Uterus (tissue), 4 donors: ENCODE measurements around the gene PP2D1. TPM values are rescaled to one million over a fixed set of nuclear protein-coding genes. Genes with fewer than 3 reads are reported as not detected.
A peak's percentile ranks its signal among the peaks of the same experiment; 100 is the strongest.

Experiments
- DNase-seq, 2 donors: peaks; one replicate each; pipeline ENCODE4 v3.0.0-alpha.2; 2019 to 2020
- H3K27ac ChIP-seq, 2 donors: fragments of 200-600 bp; sonication (generic); 1 replicate in 1 of 2; 2 replicates in 1 of 2; pipeline ENCODE4 v1.5.1; 2016 to 2018
- H3K27me3 ChIP-seq, 2 donors: fragments of 200-600 bp; sonication (generic); one replicate each; pipeline ENCODE4 v1.5.1; 2018 to 2019; ENCODE audit warnings: control low read depth in 1 of 2
- H3K36me3 ChIP-seq, 2 donors: fragments of 200-600 bp; sonication (generic); one replicate each; pipeline ENCODE4 v1.5.1; 2019; ENCODE audit warnings: control low read depth in 1 of 2
- H3K4me1 ChIP-seq, 2 donors: fragments of 200-600 bp; sonication (generic); one replicate each; pipeline ENCODE4 v1.5.1; 2018 to 2019; ENCODE audit warnings: control low read depth in 1 of 2
- H3K4me3 ChIP-seq, 2 donors: fragments of 200-600 bp; sonication (generic); 1 replicate in 1 of 2; 2 replicates in 1 of 2; pipeline ENCODE4 v1.5.1; 2018 to 2019; ENCODE audit warnings: mild to moderate bottlenecking in 1 of 2
- H3K9me3 ChIP-seq, 2 donors: fragments of 200-600 bp; sonication (generic); one replicate each; pipeline ENCODE4 v1.5.1; 2019; ENCODE audit warnings: control low read depth in 1 of 2
- CTCF ChIP-seq, 4 experiments: fragments of 200-600 bp in 2 of 4; fragments of 450-650 bp in 2 of 4; sonication (generic) in 2 of 4; IDR thresholded peaks; one replicate each; pipeline ENCODE4 v1.5.1; 2016 to 2019; ENCODE audit warnings: antibody characterized with exemption in 4 of 4, mild to moderate bottlenecking in 2 of 4, moderate library complexity in 1 of 4
- POLR2A ChIP-seq, 2 donors: fragments of 450-650 bp; IDR thresholded peaks; one replicate each; pipeline ENCODE4 v1.6.1; 2016; ENCODE audit warnings: antibody characterized with exemption in 2 of 2, mild to moderate bottlenecking in 1 of 2, moderate library complexity in 1 of 2
- intact Hi-C: fragments of 100-400 bp; cut with DNase I; formaldehyde crosslinking; loops from one replicate; pipeline ENCODE4 v1.15.1; 2023; ENCODE audit warnings: low total_unique reads
- total RNA-seq, 4 donors: library from RNA; depleted of rRNA in 3 of 4; stranded (reverse); fragments of >200 nt in 3 of 4; gene quantifications; one replicate each; pipeline versions ENCODE4 v1.1.0 to v1.2.4, GENCODE V29; 2014 to 2023
- donor health status: DM: yes; HTN: yes; CAD: no.

The PP2D1 gene
- total RNA-seq, 4 donors from 2014 or later: not detected

GRCh38 chr3:20039765-20040547 is 27.9 kb upstream of the PP2D1 start, which contains the start of gene KAT2B:
Gene KAT2B, plus strand, starts transcription at chr3:20040446. Its CDS starts 32 bp downstream, at chr3:20040478.
- peak; percentile 75 to 78 for DNase-seq
- H3K4me1 ChIP-seq: peaks cover 0 to 16% of the 10 kb centered on the region in 2 donors
- intact Hi-C loops: loop anchor here (10.0 kb wide), 1 partner anchor 95 kb away; the partner anchor contains the start of gene RAB5A

GRCh38 chr3:20039466-20039764 is 27.4 kb upstream of the PP2D1 start:
- no peak for DNase-seq
- peak overlapping the region; percentile 81 to 94 for H3K4me3 ChIP-seq
- H3K4me1 ChIP-seq: peaks cover 0 to 16% of the 10 kb centered on the region in 2 donors
- peak overlapping the region; percentile 96 to 99 for H3K27ac ChIP-seq
- intact Hi-C loops: no loop called here
- no peaks in the 10 kb centered on the region for H3K9me3 ChIP-seq
- TF ChIP-seq CTCF (IDR thresholded peaks at IDR 0.05): no peak
- no peak for TF ChIP-seq POLR2A (IDR thresholded peaks at IDR 0.05)
- no peaks in the 10 kb centered on the region for H3K36me3 ChIP-seq
- H3K27me3 ChIP-seq: no peaks in the 10 kb centered on the region

More at GRCh38 chr3:20039765-20040547, 27.9 kb upstream of the PP2D1 start, which contains the start of gene KAT2B:
- TF ChIP-seq CTCF (IDR thresholded peaks at IDR 0.05): peak; percentile 51 to 73 (median 68)
- peak; percentile 45 to 54 for TF ChIP-seq POLR2A (IDR thresholded peaks at IDR 0.05)
- Histone ChIP-seq H3K36me3 (no peaks in the 10 kb centered on the region), H3K9me3 (no peaks in the 10 kb centered on the region), H3K4me3 (peak within 1 kb of the TSS; percentile 81 to 94), H3K27me3 (no peaks in the 10 kb centered on the region), H3K27ac (peak within 1 kb of the TSS; percentile 96 to 99)

- TF ChIP-seq POLR2A (IDR thresholded peaks at IDR 0.05): no peak
- TF ChIP-seq CTCF (IDR thresholded peaks at IDR 0.05): no peak
- intact Hi-C loops: no loop called here
- H3K9me3 ChIP-seq: no peaks in the 10 kb centered on the region
Observed at GRCh38 chr3:20038699-20039465, 26.8 kb upstream of the PP2D1 start.

GRCh38 chr3:20037255-20037996 is 25.4 kb upstream of the PP2D1 start:
- peaks cover 0 to 7% of the 10 kb centered on the region in 2 donors for H3K4me1 ChIP-seq
- H3K27me3 ChIP-seq: no peaks in the 10 kb centered on the region
- peak overlapping the region in 1 of 2 donors; percentile 99 for H3K27ac ChIP-seq
- no peaks in the 10 kb centered on the region for H3K36me3 ChIP-seq
- no peaks in the 10 kb centered on the region for H3K9me3 ChIP-seq
- intact Hi-C loops: no loop called here
- H3K4me3 ChIP-seq: no peak overlapping the region
- DNase-seq: no peak
- TF ChIP-seq POLR2A (IDR thresholded peaks at IDR 0.05): no peak
- peak in 1 of 4 experiments; percentile 29 for TF ChIP-seq CTCF (IDR thresholded peaks at IDR 0.05)

More at GRCh38 chr3:20038699-20039465, 26.8 kb upstream of the PP2D1 start:
- H3K27me3 ChIP-seq: no peaks in the 10 kb centered on the region
- H3K4me3 ChIP-seq: peak overlapping the region; percentile 81 to 94
- DNase-seq: no peak
- H3K4me1 ChIP-seq: peaks cover 0 to 16% of the 10 kb centered on the region in 2 donors
- H3K27ac ChIP-seq: peak overlapping the region; percentile 96 to 99
- no peaks in the 10 kb centered on the region for H3K36me3 ChIP-seq
